Chondrocyte (in vitro differentiated cells): ENCODE data around the gene CHCHD4. TPM values are rescaled to one million over a fixed set of nuclear protein-coding genes. Genes with fewer than 3 reads are reported as not detected.
A peak's percentile ranks its signal among the peaks of the same experiment; 100 is the strongest.

Experiments used
- DNase-seq: peaks from one replicate; pipeline ENCODE4 v3.0.0; 2021; ENCODE audit warnings: mixed read lengths, low spot score
- H3K27ac Mint-ChIP-seq: one replicate; pipeline ENCODE4 v1.8.0; 2021; ENCODE audit warnings: mild to moderate bottlenecking, moderate library complexity, mixed read lengths; ENCODE audit not compliant: unreplicated experiment
- H3K27me3 Mint-ChIP-seq: 2 replicates; pipeline ENCODE4 v1.8.0; 2021; ENCODE audit warnings: low read depth, mixed read lengths
- H3K36me3 Mint-ChIP-seq: 2 replicates; pipeline ENCODE4 v1.8.0; 2021; ENCODE audit warnings: low read depth, mixed read lengths
- H3K4me1 Mint-ChIP-seq: 2 replicates; pipeline ENCODE4 v1.8.0; 2021; ENCODE audit warnings: low read depth, mild to moderate bottlenecking, mixed read lengths
- H3K4me3 Mint-ChIP-seq: one replicate; pipeline ENCODE4 v1.8.0; 2021; ENCODE audit warnings: mild to moderate bottlenecking, moderate library complexity, mixed read lengths; ENCODE audit not compliant: unreplicated experiment
- H3K9me3 Mint-ChIP-seq: 2 replicates; pipeline ENCODE4 v1.8.0; 2021; ENCODE audit warnings: low read depth, mixed read lengths
- CTCF ChIP-seq: fragments of 200-600 bp; sonication (generic); IDR thresholded peaks from 2 replicates; pipeline ENCODE4 v1.5.0; 2021; ENCODE audit warnings: antibody characterized with exemption, mild to moderate bottlenecking, moderate library complexity
- total RNA-seq: library from RNA; stranded (reverse); gene quantifications from 3 replicates; pipeline ENCODE4 v1.2.1, GENCODE V29; 2021

The CHCHD4 gene
- total RNA-seq, 1 donor from 2014 or later = 7.2 TPM

DNA sequence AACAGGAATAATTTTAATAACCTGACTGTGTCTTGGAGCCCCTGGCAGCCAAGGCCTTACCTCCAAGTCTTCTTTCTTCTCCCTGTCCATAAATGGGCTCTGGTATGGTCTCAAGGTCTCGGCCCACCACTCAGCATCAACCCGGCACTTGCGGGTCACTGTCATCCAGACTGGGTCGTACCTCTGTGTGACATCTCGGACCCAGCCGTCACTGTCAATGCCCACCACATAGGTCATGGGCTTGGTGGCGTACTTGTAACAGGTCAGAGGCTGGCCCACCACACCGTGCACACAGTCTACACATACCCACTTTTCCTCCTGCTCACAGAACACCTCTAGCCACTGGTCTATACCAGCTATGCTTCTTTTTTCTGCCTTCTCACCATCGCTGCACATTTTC, 33.3 kb upstream of the CHCHD4 start:
- peak; percentile 72 for DNase-seq
- no peaks in the 10 kb centered on the region for H3K4me1 Mint-ChIP-seq
- no peak overlapping the region for H3K27ac Mint-ChIP-seq
- no peaks in the 10 kb centered on the region for H3K27me3 Mint-ChIP-seq
- peaks cover 17% of the 10 kb centered on the region for H3K9me3 Mint-ChIP-seq
- no peak for TF ChIP-seq CTCF
- H3K36me3 Mint-ChIP-seq = peaks cover 62% of the 10 kb centered on the region
- H3K4me3 Mint-ChIP-seq = no peak overlapping the region

- no peak overlapping the region for H3K27ac Mint-ChIP-seq
These were observed 32.3 kb upstream of the CHCHD4 start for GRCh38 chr3:14156843-14157561.

DNA sequence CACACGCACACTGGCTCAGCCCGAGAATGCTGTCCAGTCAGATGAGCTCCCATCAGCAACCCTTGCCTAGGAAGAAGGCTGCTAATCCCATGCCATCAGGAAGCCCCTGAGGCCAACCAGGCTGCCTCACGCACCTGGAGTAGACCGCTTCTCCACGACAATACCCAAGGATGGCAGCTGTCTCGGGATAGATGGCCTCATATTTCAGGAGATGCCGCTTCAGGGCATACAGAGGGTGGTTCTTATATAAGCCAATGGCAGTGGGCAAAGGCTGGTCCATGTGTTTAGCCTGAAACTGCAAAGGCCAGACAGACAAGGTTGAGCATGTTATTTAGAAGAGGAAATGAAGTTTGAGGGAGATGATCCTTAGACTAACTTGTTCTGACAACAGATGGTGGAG, 31.5 kb upstream of the CHCHD4 start:
- peak overlapping the region; percentile 62 for H3K27ac Mint-ChIP-seq
- no peaks in the 10 kb centered on the region for H3K4me1 Mint-ChIP-seq
- DNase-seq = no peak
- H3K4me3 Mint-ChIP-seq = no peak overlapping the region
- H3K9me3 Mint-ChIP-seq = peaks cover 4% of the 10 kb centered on the region
- H3K36me3 Mint-ChIP-seq = peaks cover 51% of the 10 kb centered on the region
- TF ChIP-seq CTCF = no peak
- H3K27me3 Mint-ChIP-seq = no peaks in the 10 kb centered on the region

More at GRCh38 chr3:14156843-14157561, 32.3 kb upstream of the CHCHD4 start:
- peaks cover 12% of the 10 kb centered on the region for H3K9me3 Mint-ChIP-seq
- DNase-seq = no peak
- H3K27me3 Mint-ChIP-seq = no peaks in the 10 kb centered on the region
- no peak for TF ChIP-seq CTCF
- H3K36me3 Mint-ChIP-seq = peaks cover 58% of the 10 kb centered on the region
- no peaks in the 10 kb centered on the region for H3K4me1 Mint-ChIP-seq
- H3K4me3 Mint-ChIP-seq = no peak overlapping the region

GRCh38 chr3:14154895-14155440, 30.3 kb upstream of the CHCHD4 start:
- Mint-ChIP-seq H3K27ac (peak overlapping the region; percentile 12), H3K27me3 (no peaks in the 10 kb centered on the region), H3K4me1 (no peaks in the 10 kb centered on the region), H3K9me3 (no peaks in the 10 kb centered on the region), H3K4me3 (no peak overlapping the region), H3K36me3 (peaks cover 42% of the 10 kb centered on the region)
- no peak for DNase-seq
- no peak for TF ChIP-seq CTCF

GRCh38 chr3:14154276-14154675, 29.6 kb upstream of the CHCHD4 start:
- TF ChIP-seq CTCF = no peak
- no peaks in the 10 kb centered on the region for H3K9me3 Mint-ChIP-seq
- H3K27ac Mint-ChIP-seq = peak overlapping the region; percentile 6

More at GRCh38 chr3:14154276-14154675, 29.6 kb upstream of the CHCHD4 start:
- DNase-seq = no peak
- Mint-ChIP-seq H3K4me1 (no peaks in the 10 kb centered on the region), H3K4me3 (no peak overlapping the region), H3K27me3 (no peaks in the 10 kb centered on the region), H3K36me3 (peaks cover 38% of the 10 kb centered on the region)
